Heart left ventricle (tissue), 13 donors: Measurements from ENCODE around the gene CNMD.

Source experiments
- CTCF ChIP-seq, 12 donors: fragments of 200-600 bp; sonication (generic) in 4 of 12; IDR thresholded peaks; one replicate each; pipeline versions ENCODE4 v1.5.0 to v1.8.0; 2018 to 2022; ENCODE audit warnings: antibody characterized with exemption in 12 of 12, mild to moderate bottlenecking in 5 of 12
- POLR2A ChIP-seq, 2 donors: fragments of 450-650 bp; IDR thresholded peaks; one replicate each; pipeline ENCODE4 v1.6.1; 2017; ENCODE audit warnings: antibody characterized with exemption in 2 of 2, mild to moderate bottlenecking in 2 of 2, moderate library complexity in 2 of 2
- donor health status: ischemic (EF 13 %, LVEDD 7.1; RV severe dilation, severe dysfunction).
- donor health status: DM: no; HTN: yes; CAD: no.
- donor health status: DM: no; HTN: no; CAD: no.
- donor health status: ischemic (EF 25% LVEDD 6.9; RV normal size, moderate dysfunction).
- donor health status: ischemic (EF 25% LVEDD 5.7; RV mildly dilated, moderate dysfunction).
- donor health status: ischemic (EF 35%, LVEDD 5.7; RV mildly dilated, moderate dysfunction).
- donor health status: nonischemic (EF 11% LVEDD 7.7; RV severe dilation, severe dysfunction).
- donor health status: DM: yes; HTN: yes; CAD: no.
- donor health status: PGD.
- donor health status: ischemic (EF 29% LVEDD 5.4; RV normal size, mild dysfunction).
- donor health status: nonischemic (EF 23%, LVEDD 6.1; RV moderate dilation, normal function).

GRCh38 chr13:52760077-52760476 is 20.5 kb upstream of the CNMD start:
- TF ChIP-seq CTCF (IDR thresholded peaks at IDR 0.05) (no peak), POLR2A (IDR thresholded peaks at IDR 0.05) (no peak)
